ENCODE data around the gene RBM20. TPM values are rescaled to one million over a fixed set of nuclear protein-coding genes. Genes with fewer than 3 reads are reported as not detected.

Gene RBM20
- polyA plus RNA-seq, 3 donors: 4.9 to 7.9 (median 6.1) TPM

GRCh38 chr10:110789604-110790433, 145.7 kb downstream of the RBM20 start:
- DNase-seq (ENCODE audit: extremely low read depth in 1 of 11, low read depth in 9 of 11, low spot score in 4 of 11): peak in 1 of 11 donors; percentile 48

- no peak for DNase-seq (ENCODE audit: extremely low read depth in 1 of 11, low read depth in 9 of 11, low spot score in 4 of 11)
Observed at GRCh38 chr10:110790913-110791506, 146.9 kb downstream of the RBM20 start.

- DNase-seq (ENCODE audit: extremely low read depth in 1 of 11, low read depth in 9 of 11, low spot score in 4 of 11): no peak
Observed at GRCh38 chr10:110791541-110792073, 147.5 kb downstream of the RBM20 start.

GRCh38 chr10:110792476-110793125, 148.5 kb downstream of the RBM20 start:
- DNase-seq (ENCODE audit: extremely low read depth in 1 of 11, low read depth in 9 of 11, low spot score in 4 of 11): no peak

- no peak for DNase-seq (ENCODE audit: extremely low read depth in 1 of 11, low read depth in 9 of 11, low spot score in 4 of 11)
Observed at GRCh38 chr10:110793128-110793812, 149.1 kb downstream of the RBM20 start.

GRCh38 chr10:110793886-110794285, 149.8 kb downstream of the RBM20 start:
- DNase-seq (ENCODE audit: extremely low read depth in 1 of 11, low read depth in 9 of 11, low spot score in 4 of 11): no peak

GRCh38 chr10:110794808-110795207, 150.7 kb downstream of the RBM20 start:
- no peak for DNase-seq (ENCODE audit: extremely low read depth in 1 of 11, low read depth in 9 of 11, low spot score in 4 of 11)

GRCh38 chr10:110797416-110797815, 153.3 kb downstream of the RBM20 start:
- no peak for DNase-seq (ENCODE audit: extremely low read depth in 1 of 11, low read depth in 9 of 11, low spot score in 4 of 11)

- no peak for DNase-seq (ENCODE audit: extremely low read depth in 1 of 11, low read depth in 9 of 11, low spot score in 4 of 11)
Observed at GRCh38 chr10:110798340-110798739, 154.2 kb downstream of the RBM20 start.

GRCh38 chr10:110802090-110802489, 158.0 kb downstream of the RBM20 start:
- DNase-seq (ENCODE audit: extremely low read depth in 1 of 11, low read depth in 9 of 11, low spot score in 4 of 11): no peak

- DNase-seq (ENCODE audit: extremely low read depth in 1 of 11, low read depth in 9 of 11, low spot score in 4 of 11): no peak
Observed at GRCh38 chr10:110802551-110803238, 158.6 kb downstream of the RBM20 start.

- no peak for DNase-seq (ENCODE audit: extremely low read depth in 1 of 11, low read depth in 9 of 11, low spot score in 4 of 11)
Observed at GRCh38 chr10:110803239-110803749, 159.2 kb downstream of the RBM20 start.

GRCh38 chr10:110803830-110804338, 159.7 kb downstream of the RBM20 start:
- DNase-seq (ENCODE audit: extremely low read depth in 1 of 11, low read depth in 9 of 11, low spot score in 4 of 11): peak in 2 of 11 donors; percentile 42 to 54

GRCh38 chr10:110804376-110804775, 160.2 kb downstream of the RBM20 start:
- DNase-seq (ENCODE audit: extremely low read depth in 1 of 11, low read depth in 9 of 11, low spot score in 4 of 11): no peak

- no peak for DNase-seq (ENCODE audit: extremely low read depth in 1 of 11, low read depth in 9 of 11, low spot score in 4 of 11)
Observed at GRCh38 chr10:110805292-110805691, 161.2 kb downstream of the RBM20 start.

GRCh38 chr10:110806335-110806734, 162.2 kb downstream of the RBM20 start:
- DNase-seq (ENCODE audit: extremely low read depth in 1 of 11, low read depth in 9 of 11, low spot score in 4 of 11): no peak

GRCh38 chr10:110808123-110808522, 164.0 kb downstream of the RBM20 start:
- no peak for DNase-seq (ENCODE audit: extremely low read depth in 1 of 11, low read depth in 9 of 11, low spot score in 4 of 11)

GRCh38 chr10:110808615-110809014, 164.5 kb downstream of the RBM20 start:
- no peak for DNase-seq (ENCODE audit: extremely low read depth in 1 of 11, low read depth in 9 of 11, low spot score in 4 of 11)

All from renal cortex interstitium (tissue), 11 donors.